CD4-positive, alpha-beta T cell treated with Interleukin-6 for 4 hours (primary cell): Measurements from ENCODE around the gene EEFSEC.

Experiments
- DNase-seq: peaks from one replicate; pipeline ENCODE4 v3.0.0-alpha.2; 2020; ENCODE audit warnings: mixed read lengths

The EEFSEC gene

GRCh38 chr3:128247666-128248409, 94.6 kb downstream of the EEFSEC start:
- no peak for DNase-seq

- no peak for DNase-seq
Observed at GRCh38 chr3:128252083-128252482, 98.8 kb downstream of the EEFSEC start.

- no peak for DNase-seq
Observed at GRCh38 chr3:128253150-128253549, 99.9 kb downstream of the EEFSEC start.

GRCh38 chr3:128254066-128254590, 100.8 kb downstream of the EEFSEC start:
- DNase-seq, result no peak

GRCh38 chr3:128254967-128255366, 101.7 kb downstream of the EEFSEC start:
- no peak for DNase-seq

- DNase-seq, result no peak
Observed at GRCh38 chr3:128256131-128256530, 102.8 kb downstream of the EEFSEC start.

GRCh38 chr3:128257632-128258031, 104.4 kb downstream of the EEFSEC start:
- DNase-seq, result no peak

GRCh38 chr3:128260275-128260674, 107.0 kb downstream of the EEFSEC start:
- DNase-seq, result no peak

- DNase-seq, result no peak
Observed at GRCh38 chr3:128262457-128262856, 109.2 kb downstream of the EEFSEC start.

- no peak for DNase-seq
Observed at GRCh38 chr3:128263118-128263517, 109.8 kb downstream of the EEFSEC start.

GRCh38 chr3:128263946-128264345, 110.7 kb downstream of the EEFSEC start:
- no peak for DNase-seq

GRCh38 chr3:128266453-128266852, 113.2 kb downstream of the EEFSEC start:
- DNase-seq, result no peak

- no peak for DNase-seq
Observed at GRCh38 chr3:128267541-128267940, 114.3 kb downstream of the EEFSEC start.

GRCh38 chr3:128269006-128269775, 115.9 kb downstream of the EEFSEC start:
- DNase-seq, result no peak

- DNase-seq, result no peak
Observed at GRCh38 chr3:128269796-128270195, 116.5 kb downstream of the EEFSEC start.

- no peak for DNase-seq
Observed at GRCh38 chr3:128270559-128271492, 117.5 kb downstream of the EEFSEC start.

- no peak for DNase-seq
Observed at GRCh38 chr3:128271536-128272332, 118.5 kb downstream of the EEFSEC start.

- DNase-seq, result no peak
Observed at GRCh38 chr3:128273109-128273840, 120.0 kb downstream of the EEFSEC start.

GRCh38 chr3:128273841-128274573, 120.7 kb downstream of the EEFSEC start:
- DNase-seq, result no peak

GRCh38 chr3:128274837-128275236, 121.6 kb downstream of the EEFSEC start:
- DNase-seq, result no peak
